H9 (cell line): ENCODE results near the gene DEFB126. TPM values are rescaled to one million over a fixed set of nuclear protein-coding genes. Genes with fewer than 3 reads are reported as not detected.

Experiments
- DNase-seq: peaks from one replicate; pipeline ENCODE4 v3.0.0-alpha.2; 2017
- H2AFZ ChIP-seq: one replicate; pipeline ENCODE4 v1.6.1; 2013; ENCODE audit warnings: mild to moderate bottlenecking, low read length, control low read depth, moderate library complexity
- H2AK5ac ChIP-seq: 2 replicates; pipeline ENCODE4 v1.6.1; 2013; ENCODE audit warnings: low read length, control low read depth, mixed read lengths; ENCODE audit not compliant: insufficient read length
- H2BK120ac ChIP-seq: one replicate; pipeline ENCODE4 v1.6.1; 2013; ENCODE audit warnings: low read depth, mild to moderate bottlenecking, low read length, control low read depth, inconsistent platforms; ENCODE audit not compliant: poor library complexity, severe bottlenecking
- H2BK12ac ChIP-seq: 2 replicates; pipeline ENCODE4 v1.6.1; 2013; ENCODE audit warnings: low read length, control low read depth, mixed read lengths, low read depth; ENCODE audit not compliant: insufficient read length
- H2BK15ac ChIP-seq: 2 replicates; pipeline ENCODE4 v1.6.1; 2013; ENCODE audit warnings: low read depth, low read length, control low read depth
- H2BK20ac ChIP-seq: one replicate; pipeline ENCODE4 v1.6.1; 2013; ENCODE audit warnings: low read depth, mild to moderate bottlenecking, low read length, control low read depth, inconsistent platforms; ENCODE audit not compliant: poor library complexity, severe bottlenecking
- H2BK5ac ChIP-seq: 2 replicates; pipeline ENCODE4 v1.6.1; 2013; ENCODE audit warnings: low read length, control low read depth, mixed read lengths; ENCODE audit not compliant: insufficient read length
- H3K14ac ChIP-seq: 2 replicates; pipeline ENCODE4 v1.6.1; 2013; ENCODE audit warnings: low read length, control low read depth; ENCODE audit not compliant: insufficient read depth
- H3K18ac ChIP-seq: 2 replicates; pipeline ENCODE4 v1.6.1; 2013; ENCODE audit warnings: low read depth, mild to moderate bottlenecking, mixed read lengths, low read length, control low read depth; ENCODE audit not compliant: insufficient read length
- H3K23ac ChIP-seq: 2 replicates; pipeline ENCODE4 v1.6.1; 2013; ENCODE audit warnings: low read length, control low read depth, mixed read lengths, low read depth; ENCODE audit not compliant: insufficient read length
- H3K23me2 ChIP-seq: 2 replicates; pipeline ENCODE4 v1.6.1; 2013; ENCODE audit warnings: low read depth, mild to moderate bottlenecking, mixed read lengths, low read length, control low read depth; ENCODE audit not compliant: insufficient read length, poor library complexity, severe bottlenecking
- H3K27ac ChIP-seq: 2 replicates; pipeline ENCODE4 v1.5.1; 2013; ENCODE audit warnings: low read length, control low read depth, mixed read lengths, low read depth; ENCODE audit not compliant: insufficient read length
- H3K27me3 ChIP-seq: 2 replicates; pipeline ENCODE4 v1.6.1; 2013; ENCODE audit warnings: low read length, control low read depth, inconsistent platforms; ENCODE audit not compliant: insufficient read depth
- H3K4ac ChIP-seq: 2 replicates; pipeline ENCODE4 v1.6.1; 2013; ENCODE audit warnings: low read depth, mild to moderate bottlenecking, control low read depth, inconsistent platforms, low read length, moderate library complexity
- H3K4me1 ChIP-seq: 2 replicates; pipeline ENCODE4 v1.6.1; 2013; ENCODE audit warnings: low read length, control low read depth, inconsistent platforms; ENCODE audit not compliant: insufficient read depth
- H3K4me2 ChIP-seq: 2 replicates; pipeline ENCODE4 v1.6.1; 2013; ENCODE audit warnings: low read length, control low read depth, mixed read lengths; ENCODE audit not compliant: insufficient read length, insufficient read depth
- H3K56ac ChIP-seq: 2 replicates; pipeline ENCODE4 v1.6.1; 2013; ENCODE audit warnings: low read depth, mild to moderate bottlenecking, mixed read lengths, low read length, control low read depth; ENCODE audit not compliant: insufficient read length
- H3K79me1 ChIP-seq: 2 replicates; pipeline ENCODE4 v1.6.1; 2013; ENCODE audit warnings: low read depth, mild to moderate bottlenecking, moderate library complexity, low read length, control low read depth, inconsistent platforms; ENCODE audit not compliant: insufficient read depth, poor library complexity, severe bottlenecking
- H3K79me2 ChIP-seq: 2 replicates; pipeline ENCODE4 v1.6.1; 2013; ENCODE audit warnings: low read length, control low read depth, inconsistent platforms; ENCODE audit not compliant: insufficient read depth
- H3K9ac ChIP-seq: 2 replicates; pipeline ENCODE4 v1.6.1; 2013; ENCODE audit warnings: low read length, control low read depth, mixed read lengths; ENCODE audit not compliant: insufficient read length; ENCODE audit errors: extremely low read depth
- H3K9me3 ChIP-seq: one replicate; pipeline ENCODE4 v1.6.1; 2013; ENCODE audit warnings: low read depth, low read length, inconsistent platforms; ENCODE audit not compliant: control insufficient read depth
- H3T11ph ChIP-seq: one replicate; pipeline ENCODE4 v1.6.1; 2013; ENCODE audit warnings: mild to moderate bottlenecking, low read length, control low read depth, inconsistent platforms
- H4K20me1 ChIP-seq: one replicate; pipeline ENCODE4 v1.6.1; 2013; ENCODE audit not compliant: control insufficient read depth, insufficient read length, insufficient read depth
- H4K5ac ChIP-seq: 2 replicates; pipeline ENCODE4 v1.6.1; 2013; ENCODE audit warnings: low read depth, mild to moderate bottlenecking, mixed read lengths, low read length, control low read depth; ENCODE audit not compliant: insufficient read length
- H4K8ac ChIP-seq: replicated peaks from 2 replicates; pipeline ENCODE4 v1.6.1; 2013; ENCODE audit warnings: low read length, control low read depth, mixed read lengths, low read depth; ENCODE audit not compliant: insufficient read length
- H4K91ac ChIP-seq: 2 replicates; pipeline ENCODE4 v1.6.1; 2013; ENCODE audit warnings: low read depth, mild to moderate bottlenecking, moderate library complexity, mixed read lengths, low read length, control low read depth; ENCODE audit not compliant: insufficient read length
- H3K27ac Mint-ChIP-seq, 3 experiments: 2 replicates in 2 of 3; 3 replicates in 1 of 3; pipeline ENCODE4 v1.8.0; 2020 to 2021; ENCODE audit warnings: mixed read lengths in 3 of 3, mild to moderate bottlenecking in 1 of 3, moderate library complexity in 1 of 3
- H3K27me3 Mint-ChIP-seq: 2 replicates; pipeline ENCODE4 v1.8.0; 2021; ENCODE audit warnings: low read depth, mild to moderate bottlenecking, moderate library complexity, mixed read lengths
- H3K36me3 Mint-ChIP-seq, 3 experiments: 2 replicates in 2 of 3; 3 replicates in 1 of 3; pipeline ENCODE4 v1.8.0; 2020 to 2021; ENCODE audit warnings: low read depth in 3 of 3, mixed read lengths in 3 of 3; ENCODE audit not compliant: insufficient read depth in 1 of 3
- H3K4me1 Mint-ChIP-seq, 2 experiments: 2 replicates each; pipeline ENCODE4 v1.8.0; 2020; ENCODE audit warnings: mixed read lengths in 2 of 2
- H3K4me3 Mint-ChIP-seq, 2 experiments: 2 replicates in 1 of 2; 3 replicates in 1 of 2; pipeline ENCODE4 v1.8.0; 2020 to 2021; ENCODE audit warnings: mild to moderate bottlenecking in 2 of 2, mixed read lengths in 2 of 2, moderate library complexity in 1 of 2
- H3K9me3 Mint-ChIP-seq, 2 experiments: 2 replicates in 1 of 2; 3 replicates in 1 of 2; pipeline ENCODE4 v1.8.0; 2020; ENCODE audit warnings: mild to moderate bottlenecking in 2 of 2, mixed read lengths in 2 of 2, moderate library complexity in 1 of 2
- WGBS: extraction: QIAGEN DNeasy Blood & Tissue Kit; methylation state at CpG from one replicate; pipeline ENCODE4 v1.1.7; 2013; ENCODE audit warnings: missing lambda C conversion rate, low lambda C conversion rate, mixed read lengths; ENCODE audit not compliant: insufficient read length; ENCODE audit errors: extremely low coverage; 5-methylcytosine and 5-hydroxymethylcytosine counted together
- total RNA-seq: library from RNA; stranded (reverse); gene quantifications from 2 replicates; pipeline ENCODE4 v1.2.1, GENCODE V29; 2021
- TF ChIP-seq, protein P1 (sequence below): fragments of 200-600 bp; sonication (generic); conservative IDR thresholded peaks from 3 replicates; pipeline ENCODE4 v1.8.0; 2021; ENCODE audit warnings: antibody characterized with exemption, mild to moderate bottlenecking

The DEFB126 gene
- total RNA-seq, 1 experiment from 2014 or later = not detected

DNA sequence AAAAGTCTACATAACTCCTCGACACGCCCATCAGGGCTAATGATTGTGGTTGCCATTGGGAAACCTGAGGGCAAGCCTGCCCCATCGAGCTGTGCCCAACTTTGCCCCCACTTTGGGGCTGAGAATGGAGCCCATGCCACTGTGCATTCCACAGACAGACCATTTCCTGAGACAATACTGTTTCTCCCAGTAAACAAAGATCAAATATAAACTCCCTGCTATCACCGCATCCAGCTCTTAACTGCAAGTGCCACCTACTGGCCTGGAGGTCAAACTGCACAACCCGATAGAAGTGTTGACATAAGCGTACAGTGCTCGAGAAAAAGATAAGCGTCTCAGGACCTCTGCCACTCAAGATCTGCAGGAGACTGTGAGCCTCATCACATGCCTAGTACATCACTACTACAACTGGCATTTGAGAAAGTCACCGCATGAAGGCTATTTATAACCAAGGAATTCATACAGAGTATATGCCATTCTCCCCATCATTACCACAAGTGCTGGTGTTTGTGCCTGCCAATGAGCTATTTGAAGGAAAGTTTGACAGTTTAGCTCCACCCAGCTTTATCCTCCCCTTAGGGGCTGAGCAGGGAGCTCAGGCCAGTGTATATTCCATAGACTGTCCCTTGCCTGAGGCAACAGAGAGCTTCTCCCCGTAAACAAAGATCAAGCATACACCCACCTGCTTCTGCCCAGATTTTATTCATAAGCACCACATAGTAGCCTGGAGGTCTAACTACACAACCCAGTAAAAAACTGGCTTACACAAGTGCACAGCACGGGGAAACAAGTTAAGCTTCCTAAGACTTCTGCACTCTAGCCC lies 4.5 kb upstream of the DEFB126 start:
- no peak for DNase-seq
- no peak overlapping the region for H4K8ac ChIP-seq

More for the DNA sequence above, 4.5 kb upstream of the DEFB126 start:
- no peak overlapping the region for H3T11ph ChIP-seq
- H3K4me2 ChIP-seq = no peak overlapping the region
- H3K27me3 ChIP-seq = no peaks in the 10 kb centered on the region
- H3K27ac ChIP-seq = no peak overlapping the region
- no peak overlapping the region for H3K23ac ChIP-seq
- H3K18ac ChIP-seq = no peak overlapping the region
- no peak overlapping the region for H2AK5ac ChIP-seq
- H3K4me3 Mint-ChIP-seq = no peak overlapping the region; a peak in 1 of 5 replicates
- H3K23me2 ChIP-seq = no peaks in the 10 kb centered on the region
- no peak overlapping the region for H2BK120ac ChIP-seq
- H2BK20ac ChIP-seq = no peak overlapping the region
- no peak overlapping the region for H2AFZ ChIP-seq
- H3K4me1 ChIP-seq = no peaks in the 10 kb centered on the region
- H2BK5ac ChIP-seq = no peak overlapping the region
- no peak overlapping the region for H3K14ac ChIP-seq
- no peak overlapping the region for H3K4ac ChIP-seq
- no peaks in the 10 kb centered on the region for H3K79me1 ChIP-seq
- H3K9ac ChIP-seq = no peak overlapping the region
- H3K56ac ChIP-seq = no peak overlapping the region
- peaks cover 22% of the 10 kb centered on the region for H3K9me3 ChIP-seq
- peaks cover 2 to 8% (median 4%) of the 10 kb centered on the region in 3 experiments; a peak in 3 of 7 replicates for H3K36me3 Mint-ChIP-seq
- no peak overlapping the region for H4K91ac ChIP-seq
- no CpG with 5 or more reads among the region's 11 CpGs for WGBS
- no peak overlapping the region for H2BK12ac ChIP-seq
- no peak overlapping the region for H2BK15ac ChIP-seq
- H3K9me3 Mint-ChIP-seq = peaks cover 6 to 64% of the 10 kb centered on the region in 2 experiments; a peak in 4 of 5 replicates
- H4K5ac ChIP-seq = no peak overlapping the region
- H4K20me1 ChIP-seq = no peaks in the 10 kb centered on the region
- H3K27ac Mint-ChIP-seq = no peak overlapping the region
- H3K4me1 Mint-ChIP-seq = no peaks in the 10 kb centered on the region
- TF ChIP-seq, protein P1, sequence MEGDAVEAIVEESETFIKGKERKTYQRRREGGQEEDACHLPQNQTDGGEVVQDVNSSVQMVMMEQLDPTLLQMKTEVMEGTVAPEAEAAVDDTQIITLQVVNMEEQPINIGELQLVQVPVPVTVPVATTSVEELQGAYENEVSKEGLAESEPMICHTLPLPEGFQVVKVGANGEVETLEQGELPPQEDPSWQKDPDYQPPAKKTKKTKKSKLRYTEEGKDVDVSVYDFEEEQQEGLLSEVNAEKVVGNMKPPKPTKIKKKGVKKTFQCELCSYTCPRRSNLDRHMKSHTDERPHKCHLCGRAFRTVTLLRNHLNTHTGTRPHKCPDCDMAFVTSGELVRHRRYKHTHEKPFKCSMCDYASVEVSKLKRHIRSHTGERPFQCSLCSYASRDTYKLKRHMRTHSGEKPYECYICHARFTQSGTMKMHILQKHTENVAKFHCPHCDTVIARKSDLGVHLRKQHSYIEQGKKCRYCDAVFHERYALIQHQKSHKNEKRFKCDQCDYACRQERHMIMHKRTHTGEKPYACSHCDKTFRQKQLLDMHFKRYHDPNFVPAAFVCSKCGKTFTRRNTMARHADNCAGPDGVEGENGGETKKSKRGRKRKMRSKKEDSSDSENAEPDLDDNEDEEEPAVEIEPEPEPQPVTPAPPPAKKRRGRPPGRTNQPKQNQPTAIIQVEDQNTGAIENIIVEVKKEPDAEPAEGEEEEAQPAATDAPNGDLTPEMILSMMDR = peak; percentile 54; the same call in 2 of the 3 replicates
- H3K79me2 ChIP-seq = no peaks in the 10 kb centered on the region
- H3K27me3 Mint-ChIP-seq = peaks cover 20% of the 10 kb centered on the region
